ENCODE measurements around the gene MLXIP.
"Not testable (repeated sequence)": the region's sequence is repeated elsewhere in the genome, so short reads cannot be mapped to it uniquely, and the experiment has no call there.

Gene MLXIP

DNA sequence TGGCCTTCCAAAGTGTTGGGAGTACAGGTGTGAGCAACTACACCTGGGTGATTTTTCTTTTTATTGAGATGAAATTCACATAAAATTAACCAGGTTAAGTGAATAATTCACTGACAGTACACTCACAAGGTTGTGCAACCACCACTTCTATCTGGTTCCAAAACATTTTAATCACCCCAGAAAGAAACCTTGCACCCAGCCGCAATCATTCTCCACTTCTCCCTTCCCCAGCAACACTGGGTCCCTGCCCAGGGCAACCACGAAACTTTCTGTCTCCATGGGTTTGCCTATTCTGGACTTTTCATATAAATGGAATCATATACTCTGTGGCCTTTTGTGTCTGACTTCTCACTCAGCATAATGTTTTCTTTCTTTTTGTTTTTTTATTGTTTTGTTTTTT, 26.3 kb upstream of the MLXIP start:
- no peak for DNase-seq (ENCODE audit: low read depth)

GRCh38 chr12:122054842-122055520, 23.6 kb upstream of the MLXIP start:
- no peak for DNase-seq (ENCODE audit: low read depth)

- DNase-seq (ENCODE audit: low read depth), result not testable (repeated sequence)
Observed at GRCh38 chr12:122056406-122056805, 22.1 kb upstream of the MLXIP start.

DNA sequence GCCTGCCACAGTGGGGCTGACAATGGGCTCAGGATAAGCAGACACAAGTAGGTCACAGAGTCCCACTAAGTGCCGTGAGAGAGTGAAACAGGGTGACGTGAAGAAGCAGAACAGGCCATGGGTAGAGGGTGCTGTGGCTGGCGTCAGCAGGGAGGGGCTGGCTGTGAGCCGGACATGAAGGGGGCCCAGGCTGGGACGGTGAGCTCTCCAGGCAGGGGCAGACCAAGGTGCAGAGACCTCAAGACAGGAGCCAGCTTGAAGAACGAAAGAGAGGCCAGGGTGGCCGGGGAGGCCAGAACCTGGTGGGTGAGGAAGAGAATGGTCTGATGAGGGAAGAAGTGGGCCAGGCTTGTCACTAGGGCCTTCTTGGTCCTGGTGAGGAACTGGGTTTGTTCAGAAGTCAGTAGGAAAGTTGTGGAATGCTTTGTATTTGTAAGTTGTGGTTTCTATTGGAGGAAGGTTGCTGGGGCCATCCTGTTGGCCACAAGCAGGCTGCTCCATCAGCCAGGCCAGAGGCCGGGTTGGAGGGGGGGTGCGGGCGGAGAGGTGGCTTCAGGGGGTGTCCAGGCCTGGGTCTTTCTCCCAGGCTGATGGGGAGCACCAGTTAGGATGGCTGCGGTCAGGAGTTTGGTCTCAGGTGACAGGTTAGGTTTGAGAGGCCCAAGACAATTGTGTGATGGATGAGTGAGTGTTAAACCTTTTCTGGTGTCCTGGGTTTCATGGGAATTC, 21.4 kb upstream of the MLXIP start:
- DNase-seq (ENCODE audit: low read depth), result no peak

- no peak for DNase-seq (ENCODE audit: low read depth)
Observed at GRCh38 chr12:122057769-122058168, 20.8 kb upstream of the MLXIP start.

DNA sequence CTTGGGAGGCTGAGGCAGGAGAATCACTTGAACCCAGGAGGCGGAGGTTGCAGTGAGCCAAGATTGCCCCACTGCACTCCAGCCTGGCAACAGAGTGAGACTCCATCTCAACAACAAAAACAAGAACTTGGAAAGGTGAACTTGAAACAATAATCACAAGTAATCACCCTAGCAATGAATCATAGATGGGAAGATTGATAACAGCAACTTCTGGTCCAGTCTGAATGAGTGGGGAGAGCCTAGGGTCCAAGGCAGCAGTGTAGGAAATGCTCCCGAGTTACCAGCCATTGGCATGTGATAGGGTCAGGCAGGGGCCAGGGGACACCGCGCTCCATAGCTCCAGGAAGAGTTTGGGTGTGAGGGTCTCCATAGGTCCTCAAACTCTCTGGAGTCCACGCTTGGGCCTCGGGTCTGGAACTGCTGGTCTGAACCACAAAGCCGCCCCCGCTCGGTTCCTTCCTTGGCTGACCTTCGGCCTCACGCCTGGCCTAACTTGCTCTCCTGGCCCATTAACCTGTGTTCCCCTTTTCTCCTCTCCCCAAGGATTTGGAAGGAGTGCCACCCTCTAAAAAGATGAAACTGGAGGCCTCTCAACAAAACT, 19.9 kb upstream of the MLXIP start:
- peak; percentile 22 for DNase-seq (ENCODE audit: low read depth)

DNA sequence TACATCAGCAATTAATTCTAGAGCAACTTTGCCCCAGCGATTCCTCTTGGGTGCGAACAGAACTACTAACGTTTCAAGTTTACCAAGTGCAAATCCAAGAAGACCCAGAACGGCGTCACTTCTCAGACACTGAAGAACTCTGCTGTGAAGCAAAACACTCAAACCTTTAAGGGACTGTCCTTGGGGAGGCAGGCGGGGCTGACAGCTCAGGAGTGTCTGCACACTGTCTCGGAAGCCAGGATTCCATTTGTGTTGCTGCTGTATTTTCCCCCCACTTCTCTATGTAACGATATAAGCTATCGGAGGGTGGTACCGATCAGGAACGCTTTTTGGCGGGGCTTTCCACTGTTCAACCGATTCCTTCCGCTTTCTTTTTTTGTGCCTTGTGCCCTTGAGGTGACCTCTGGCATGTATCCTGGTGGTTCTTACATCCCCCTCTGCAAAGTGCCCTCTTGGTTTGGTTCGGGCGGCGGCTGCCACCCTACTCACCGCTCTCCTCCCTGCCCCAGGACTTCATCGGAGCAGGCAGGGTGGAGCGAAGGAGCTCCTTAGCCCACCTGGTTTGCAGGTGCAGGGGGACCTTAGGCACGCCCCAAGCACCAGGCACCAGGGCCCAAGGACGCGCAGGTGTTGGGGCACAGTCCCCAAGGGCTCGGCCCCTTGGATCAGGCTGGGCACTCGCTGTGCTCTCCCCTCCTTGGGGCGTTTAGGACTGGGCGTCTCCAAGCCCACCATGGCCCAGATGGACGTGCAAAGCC, 19.2 kb upstream of the MLXIP start:
- DNase-seq (ENCODE audit: low read depth), result no peak

GRCh38 chr12:122060081-122060501, 18.5 kb upstream of the MLXIP start:
- DNase-seq (ENCODE audit: low read depth), result no peak

DNA sequence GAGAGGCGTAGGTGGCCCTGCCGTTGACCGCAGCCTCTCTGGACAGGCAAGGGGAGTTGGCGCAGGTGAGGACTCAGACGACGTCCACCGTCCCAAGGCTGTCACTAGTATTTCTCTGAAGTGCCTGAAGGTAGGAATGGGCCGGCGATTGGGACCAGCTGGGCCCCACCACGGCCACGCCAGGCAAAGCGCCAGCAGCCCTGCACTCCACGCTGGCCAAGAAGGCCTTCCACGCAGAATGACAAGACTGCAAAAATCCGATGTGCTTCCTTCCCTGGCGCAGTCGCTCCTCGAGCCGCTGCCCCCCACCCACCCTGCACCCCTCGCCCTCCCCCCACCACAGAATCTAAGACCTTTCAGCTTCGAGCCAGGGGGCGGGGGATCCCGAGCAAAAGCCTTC, 17.3 kb upstream of the MLXIP start:
- DNase-seq (ENCODE audit: low read depth), result no peak

GRCh38 chr12:122062832-122063693, 15.5 kb upstream of the MLXIP start:
- DNase-seq (ENCODE audit: low read depth), result peak; percentile 91

GRCh38 chr12:122063694-122064024, 14.9 kb upstream of the MLXIP start:
- DNase-seq (ENCODE audit: low read depth), result no peak

DNA sequence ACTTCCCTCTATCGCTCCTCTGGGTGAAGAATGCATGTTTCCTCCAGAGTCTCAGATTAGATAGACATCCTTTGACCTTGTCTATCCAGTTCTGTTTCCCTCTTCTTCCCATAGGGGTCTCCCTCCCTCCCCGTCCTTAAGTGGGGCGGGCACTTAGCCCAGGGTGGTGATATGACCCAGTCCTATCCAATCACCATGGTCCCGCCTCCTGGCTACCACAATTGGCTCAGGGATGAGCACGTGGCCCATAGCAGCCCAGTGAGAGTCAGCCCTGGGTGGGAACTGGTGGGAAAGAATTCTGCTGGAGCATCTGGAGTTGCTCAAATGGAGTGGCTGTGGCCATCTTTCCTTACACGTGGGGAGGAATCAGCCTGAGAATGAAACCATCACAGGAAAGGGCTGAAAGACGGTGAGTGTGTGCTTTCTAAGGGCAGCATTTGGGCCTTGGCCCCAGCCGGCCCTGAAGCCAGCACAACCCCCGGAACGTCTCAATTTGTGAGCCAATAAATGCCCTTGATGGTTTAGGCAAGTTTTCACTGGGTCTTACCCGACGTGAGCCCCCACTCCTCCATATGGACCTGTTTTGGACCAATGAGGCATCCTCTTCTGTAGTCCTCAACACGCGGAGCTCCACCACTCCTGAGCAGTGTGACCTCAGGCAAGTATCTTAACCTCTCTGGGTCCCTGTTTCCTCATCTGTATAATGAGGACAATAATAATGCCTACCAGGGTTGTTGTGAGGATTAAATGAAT, 14.4 kb upstream of the MLXIP start:
- peak; percentile 89 for DNase-seq (ENCODE audit: low read depth)

DNA sequence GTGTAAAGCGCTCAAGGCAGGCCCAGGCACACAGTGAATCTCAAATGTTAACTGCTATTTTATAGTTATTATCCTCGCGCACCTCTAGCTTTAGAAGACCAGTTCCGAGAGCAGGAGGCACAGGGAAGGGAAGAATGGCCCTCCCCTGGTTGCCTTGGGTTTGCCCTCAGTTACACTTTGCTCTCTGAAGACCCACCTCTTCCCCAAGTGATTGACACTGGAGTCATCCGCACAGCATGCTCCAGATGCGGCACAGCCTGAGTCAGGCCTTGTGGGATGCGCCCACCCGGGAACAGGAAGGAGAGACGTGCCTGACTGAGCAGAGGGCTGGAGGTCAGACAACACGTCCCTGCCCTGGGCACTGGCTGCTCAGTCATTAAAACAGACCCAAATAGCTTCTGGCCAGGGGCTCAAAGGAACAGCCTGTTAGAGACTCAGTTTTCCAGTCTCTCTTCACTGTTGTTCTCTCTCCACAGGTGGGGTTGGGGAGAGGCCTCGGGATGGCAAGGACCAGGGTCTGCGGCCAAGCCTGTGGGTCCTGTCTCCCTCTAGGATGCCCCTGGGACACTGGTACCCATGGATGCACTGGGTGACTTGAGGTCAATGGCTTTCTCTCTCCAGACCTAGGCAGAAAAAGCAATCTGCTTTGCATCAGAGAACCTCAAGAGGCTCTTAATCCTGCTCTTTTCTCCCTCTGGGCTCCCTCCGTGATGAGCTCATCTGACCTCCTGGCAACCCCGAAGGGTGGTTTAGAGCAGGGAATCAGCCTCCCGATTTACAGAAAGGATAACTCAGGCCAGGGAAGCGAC, 13.6 kb upstream of the MLXIP start:
- peak; percentile 96 for DNase-seq (ENCODE audit: low read depth)

DNA sequence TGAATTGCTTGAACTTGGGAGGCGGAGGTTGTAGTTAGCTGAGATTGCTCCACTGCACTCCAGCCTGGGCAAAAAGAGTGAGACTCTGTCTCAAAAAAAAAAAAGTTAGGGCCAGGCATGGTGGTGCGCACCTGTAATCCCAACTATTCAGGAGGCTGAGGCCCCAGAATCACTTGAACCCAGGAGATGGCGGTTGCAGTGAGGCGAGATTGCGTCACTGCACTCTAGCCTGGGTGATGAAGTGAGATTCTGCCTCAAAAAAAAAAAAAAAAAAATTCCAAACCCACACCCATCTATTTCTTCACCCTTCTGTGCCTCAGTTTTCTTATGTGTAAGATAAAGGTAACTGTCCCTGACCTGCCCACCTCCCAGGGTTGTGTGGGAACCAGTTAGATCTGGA, 11.0 kb upstream of the MLXIP start:
- no peak for DNase-seq (ENCODE audit: low read depth)

DNA sequence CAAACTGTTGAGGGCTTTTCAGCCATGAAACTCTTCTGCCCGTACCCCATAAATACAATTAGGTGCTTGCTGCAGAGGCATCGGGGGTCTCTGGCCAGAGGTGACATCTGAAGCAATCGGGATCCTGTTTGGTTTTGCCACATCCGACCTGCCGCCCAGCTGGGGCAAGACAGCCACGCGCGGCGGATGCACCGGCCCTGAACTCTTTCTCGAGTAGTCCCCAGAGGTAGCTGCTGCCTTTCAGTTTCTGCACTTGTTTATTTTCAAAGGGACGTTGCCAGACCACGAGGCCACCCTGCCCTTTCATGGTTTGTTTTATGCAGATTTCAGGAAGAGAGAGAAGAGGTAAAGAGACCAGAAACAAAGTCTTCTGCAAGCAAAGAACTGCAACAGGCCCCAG, 10.6 kb upstream of the MLXIP start:
- peak; percentile 8 for DNase-seq (ENCODE audit: low read depth)

- peak; percentile 93 for DNase-seq (ENCODE audit: low read depth)
Observed at GRCh38 chr12:122072031-122072970, 6.3 kb upstream of the MLXIP start.

DNA sequence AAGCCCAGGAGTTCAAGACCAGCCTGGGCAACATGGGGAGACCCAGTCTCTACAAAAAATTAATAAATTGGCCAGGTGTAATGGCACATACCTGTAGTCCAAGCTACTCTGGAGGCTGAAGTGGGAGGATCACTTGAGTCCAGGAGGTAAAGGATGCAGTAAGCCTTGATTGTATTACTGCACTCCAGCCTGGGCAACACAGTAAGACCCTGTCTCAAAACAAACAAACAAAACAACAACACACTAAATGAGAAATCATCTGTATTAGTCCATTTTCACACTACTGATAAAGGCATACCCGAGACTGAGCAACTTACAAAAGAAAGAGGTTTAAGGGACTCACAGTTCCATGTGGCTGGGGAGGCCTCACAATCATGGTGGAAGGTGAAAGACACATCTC, 4.7 kb upstream of the MLXIP start:
- no peak for DNase-seq (ENCODE audit: low read depth)

GRCh38 chr12:122076743-122077495, 1.6 kb upstream of the MLXIP start:
- no peak for DNase-seq (ENCODE audit: low read depth)

Data from ELR (cell line).